ENCODE measurements around the gene LSM3. TPM values are rescaled to one million over a fixed set of nuclear protein-coding genes. Genes with fewer than 3 reads are reported as not detected.

Gene LSM3
- total and polyA plus RNA-seq, 9 of the 15 experiments (the other 6 are each of a cell fraction or from before 2014, with no cell fraction given), result 33.8 to 203 (median 61.2) TPM

DNA sequence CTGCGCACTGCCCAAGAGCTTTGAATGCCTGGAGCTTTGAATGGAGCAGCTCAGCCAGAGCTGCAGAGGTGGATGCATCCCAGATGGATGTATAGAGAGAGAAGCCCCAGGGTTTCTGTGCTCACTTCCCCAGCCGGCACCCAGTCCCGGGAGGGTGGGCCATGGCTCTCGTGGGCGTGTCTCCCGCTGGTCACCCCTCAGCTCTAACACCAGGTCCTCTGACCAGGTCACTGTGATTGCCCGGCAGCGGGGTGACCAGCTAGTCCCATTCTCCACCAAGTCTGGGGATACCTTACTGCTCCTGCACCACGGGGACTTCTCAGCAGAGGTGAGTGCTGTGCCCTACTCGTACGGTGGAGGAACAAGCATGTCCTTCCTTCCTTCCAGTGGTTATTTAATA, 43.0 kb upstream of the LSM3 start:
- no peak overlapping the region for H3K4me3 ChIP-seq
- H3K36me3 ChIP-seq (ENCODE audit: control insufficient read depth, insufficient read depth, low read length), result peaks cover 77% of the 10 kb centered on the region; the same call in 2 of the 3 replicates
- ATAC-seq, result no peak
- FAIRE-seq, result no peak
- no peaks in the 10 kb centered on the region for H3K79me2 ChIP-seq (ENCODE audit: control insufficient read depth, insufficient read depth, low read length)
- no peaks in the 10 kb centered on the region; the same call in 1 of the 2 replicates for H4K20me1 ChIP-seq (replicated peaks; ENCODE audit: control insufficient read depth, insufficient read depth, low read length)
- BruUV-seq (replicated peaks), result no TSS peak
- H3K27me3 ChIP-seq (ENCODE audit: control insufficient read depth in 2 of 2, insufficient read depth in 2 of 2, low read length in 2 of 2), result no peaks in the 10 kb centered on the region
- H2AFZ ChIP-seq (ENCODE audit: low read depth, low read length), result no peak overlapping the region
- no peak overlapping the region for H3K27ac ChIP-seq (ENCODE audit: extremely low read depth, low read depth, low read length)
- H3K9ac ChIP-seq (ENCODE audit: insufficient read depth in 1 of 2, low read depth in 2 of 2, low read length in 2 of 2), result no peak overlapping the region
- no peak overlapping the region for H3K4me2 ChIP-seq (ENCODE audit: insufficient read depth, low read length)
- H3K9me1 ChIP-seq (ENCODE audit: control insufficient read depth, insufficient read depth, low read length), result no peaks in the 10 kb centered on the region
- DNase-seq (ENCODE audit: extremely low read depth in 1 of 4, low spot score in 3 of 4), result no peak
- 85% methylated on average over 11 of the region's 11 CpGs for WGBS (ENCODE audit: insufficient coverage, low coverage, missing lambda C conversion rate)
- intact Hi-C loops (cut with micrococcal nuclease) (no loop called here), in situ Hi-C loops (cut with MboI) (no loop called here)
- H3K4me1 ChIP-seq (replicated peaks in 1 of 2; ENCODE audit: control insufficient read depth in 2 of 2, insufficient read depth in 2 of 2, low read length in 2 of 2), result no peaks in the 10 kb centered on the region
- ChIA-PET CTCF (ENCODE audit: low intra/inter-chr PET ratio) (no interaction called here), POLR2A (interaction anchor here (0.6 to 3.6 kb wide), 3 partner anchors 10 to 186 kb away, joined by 3 to 16 read pairs (median 9); no protein-coding TSS in a partner anchor)
- no peaks in the 10 kb centered on the region for H3K9me3 ChIP-seq (replicated peaks; ENCODE audit: control insufficient read depth, insufficient read depth, low read depth, low read length)
- TF ChIP-seq ZNF3 (CRISPR knock-in tag; IDR thresholded peaks at IDR 0.05) (no peak), HNRNPLL (IDR thresholded peaks at IDR 0.05; ENCODE audit: low read depth, low read length, poor library complexity, severe bottlenecking) (no peak), COPS2 (conservative IDR thresholded peaks at IDR 0.05) (no peak), NFRKB (IDR thresholded peaks at IDR 0.05; ENCODE audit: low read depth) (no peak), SMAD2 (IDR thresholded peaks at IDR 0.05; ENCODE audit: low read depth, low read length) (no peak), FOSL1 (tag; conservative IDR thresholded peaks at IDR 0.05) (no peak), SRSF3 (IDR thresholded peaks at IDR 0.05; ENCODE audit: insufficient read depth, low read length) (no peak), PHB2 (IDR thresholded peaks at IDR 0.05; ENCODE audit: low read depth) (no peak), SMC3 (conservative IDR thresholded peaks at IDR 0.05; ENCODE audit: insufficient read depth, low read depth, low read length) (no peak)
- TF ChIP-seq, protein P1, sequence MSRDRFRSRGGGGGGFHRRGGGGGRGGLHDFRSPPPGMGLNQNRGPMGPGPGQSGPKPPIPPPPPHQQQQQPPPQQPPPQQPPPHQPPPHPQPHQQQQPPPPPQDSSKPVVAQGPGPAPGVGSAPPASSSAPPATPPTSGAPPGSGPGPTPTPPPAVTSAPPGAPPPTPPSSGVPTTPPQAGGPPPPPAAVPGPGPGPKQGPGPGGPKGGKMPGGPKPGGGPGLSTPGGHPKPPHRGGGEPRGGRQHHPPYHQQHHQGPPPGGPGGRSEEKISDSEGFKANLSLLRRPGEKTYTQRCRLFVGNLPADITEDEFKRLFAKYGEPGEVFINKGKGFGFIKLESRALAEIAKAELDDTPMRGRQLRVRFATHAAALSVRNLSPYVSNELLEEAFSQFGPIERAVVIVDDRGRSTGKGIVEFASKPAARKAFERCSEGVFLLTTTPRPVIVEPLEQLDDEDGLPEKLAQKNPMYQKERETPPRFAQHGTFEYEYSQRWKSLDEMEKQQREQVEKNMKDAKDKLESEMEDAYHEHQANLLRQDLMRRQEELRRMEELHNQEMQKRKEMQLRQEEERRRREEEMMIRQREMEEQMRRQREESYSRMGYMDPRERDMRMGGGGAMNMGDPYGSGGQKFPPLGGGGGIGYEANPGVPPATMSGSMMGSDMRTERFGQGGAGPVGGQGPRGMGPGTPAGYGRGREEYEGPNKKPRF (IDR thresholded peaks at IDR 0.05; ENCODE audit: low read depth, low read length), result no peak

Measured in K562 (cell line).